HUES6 (cell line): ENCODE results near the gene TNRC18.
"Not testable (repeated sequence)": the region's sequence is repeated elsewhere in the genome, so short reads cannot be mapped to it uniquely, and the experiment has no call there.

Source experiments
- H3K27ac ChIP-seq: 2 replicates; pipeline ENCODE4 v1.7.0; 2013; ENCODE audit warnings: low read depth, mild to moderate bottlenecking, low read length, inconsistent platforms
- H3K27me3 ChIP-seq: 2 replicates; pipeline ENCODE4 v1.6.1; 2013; ENCODE audit warnings: low read length; ENCODE audit not compliant: control insufficient read depth, insufficient read depth
- H3K36me3 ChIP-seq: 2 replicates; pipeline ENCODE4 v1.6.1; 2013; ENCODE audit warnings: low read length; ENCODE audit not compliant: control insufficient read depth, insufficient read depth
- H3K4me1 ChIP-seq: 2 replicates; pipeline ENCODE4 v1.6.1; 2013; ENCODE audit warnings: low read length; ENCODE audit not compliant: control insufficient read depth, insufficient read depth
- H3K4me3 ChIP-seq: 2 replicates; pipeline ENCODE4 v1.5.1; 2013; ENCODE audit warnings: low read depth, low read length
- H3K9ac ChIP-seq: one replicate; pipeline ENCODE4 v1.6.1; 2013; ENCODE audit warnings: mild to moderate bottlenecking, low read length
- H3K9me3 ChIP-seq: 2 replicates; pipeline ENCODE4 v1.6.1; 2013; ENCODE audit warnings: low read depth, low read length; ENCODE audit not compliant: control insufficient read depth, insufficient read depth

Gene TNRC18

DNA sequence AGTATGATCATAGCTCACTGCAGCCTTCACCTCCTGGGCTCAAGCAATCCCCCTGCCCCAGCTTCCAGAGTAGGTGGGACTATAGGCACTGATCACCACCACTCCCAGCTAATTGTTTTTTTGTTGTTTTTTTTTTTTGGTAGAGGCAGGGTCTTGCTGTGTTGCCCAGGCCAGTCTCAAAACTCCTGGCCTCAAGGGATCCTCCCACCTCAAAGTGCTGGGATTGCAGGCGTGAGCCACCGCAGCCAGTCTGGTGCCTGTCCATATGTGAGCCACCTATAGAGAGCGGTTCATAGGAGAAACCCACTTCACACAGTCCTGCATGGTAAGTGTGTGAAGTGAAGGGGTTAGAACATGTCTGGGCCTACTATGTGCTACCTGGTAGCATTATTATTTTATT, 93.3 kb downstream of the TNRC18 start:
- H3K9me3 ChIP-seq: no peaks in the 10 kb centered on the region

DNA sequence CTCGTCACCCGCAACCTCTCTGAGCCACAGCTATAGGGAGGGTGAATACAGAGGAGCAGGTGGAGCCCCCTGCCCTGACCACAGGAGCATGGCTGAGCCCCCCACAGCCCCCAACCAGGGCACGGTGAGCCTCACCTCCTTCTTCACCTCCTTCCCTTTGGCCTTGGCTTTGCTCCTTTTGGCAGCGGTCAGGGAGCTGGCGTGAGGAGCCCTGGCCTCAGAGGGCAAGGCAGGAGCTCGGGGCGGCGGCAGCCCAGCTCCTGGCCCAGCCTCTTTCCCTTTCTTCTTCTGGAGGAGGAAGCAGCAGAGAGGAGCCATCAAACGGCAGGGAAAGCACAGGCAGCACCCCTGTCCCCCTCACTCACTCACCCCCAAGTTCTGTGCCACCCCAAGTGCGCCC, 98.7 kb downstream of the TNRC18 start:
- Histone ChIP-seq H3K9ac (no peak overlapping the region), H3K4me3 (no peak overlapping the region), H3K36me3 (peaks cover 18% of the 10 kb centered on the region), H3K4me1 (no peaks in the 10 kb centered on the region; the same call in 1 of the 2 replicates), H3K27ac (no peak overlapping the region), H3K27me3 (no peaks in the 10 kb centered on the region), H3K9me3 (no peaks in the 10 kb centered on the region)

More for the DNA sequence above, 93.3 kb downstream of the TNRC18 start:
- Histone ChIP-seq H3K27ac (no peak overlapping the region), H3K9ac (no peak overlapping the region), H3K27me3 (no peaks in the 10 kb centered on the region), H3K4me3 (no peak overlapping the region), H3K4me1 (no peaks in the 10 kb centered on the region; the same call in 1 of the 2 replicates), H3K36me3 (peaks cover 12% of the 10 kb centered on the region; the same call in 1 of the 2 replicates)

GRCh38 chr7:5323800-5324781, 99.5 kb downstream of the TNRC18 start:
- H3K9me3 ChIP-seq, H3K9ac ChIP-seq, H3K27ac ChIP-seq, H3K27me3 ChIP-seq, H3K4me1 ChIP-seq, H3K4me3 ChIP-seq: not testable (repeated sequence)
- peaks cover 19% of the 10 kb centered on the region for H3K36me3 ChIP-seq

GRCh38 chr7:5322621-5323410, 100.8 kb downstream of the TNRC18 start:
- Histone ChIP-seq H3K9ac (no peak overlapping the region), H3K4me3 (no peak overlapping the region), H3K27me3 (no peaks in the 10 kb centered on the region), H3K27ac (no peak overlapping the region), H3K4me1 (no peaks in the 10 kb centered on the region; the same call in 1 of the 2 replicates), H3K36me3 (peaks cover 24% of the 10 kb centered on the region), H3K9me3 (peaks cover 7% of the 10 kb centered on the region; the same call in 1 of the 2 replicates)

DNA sequence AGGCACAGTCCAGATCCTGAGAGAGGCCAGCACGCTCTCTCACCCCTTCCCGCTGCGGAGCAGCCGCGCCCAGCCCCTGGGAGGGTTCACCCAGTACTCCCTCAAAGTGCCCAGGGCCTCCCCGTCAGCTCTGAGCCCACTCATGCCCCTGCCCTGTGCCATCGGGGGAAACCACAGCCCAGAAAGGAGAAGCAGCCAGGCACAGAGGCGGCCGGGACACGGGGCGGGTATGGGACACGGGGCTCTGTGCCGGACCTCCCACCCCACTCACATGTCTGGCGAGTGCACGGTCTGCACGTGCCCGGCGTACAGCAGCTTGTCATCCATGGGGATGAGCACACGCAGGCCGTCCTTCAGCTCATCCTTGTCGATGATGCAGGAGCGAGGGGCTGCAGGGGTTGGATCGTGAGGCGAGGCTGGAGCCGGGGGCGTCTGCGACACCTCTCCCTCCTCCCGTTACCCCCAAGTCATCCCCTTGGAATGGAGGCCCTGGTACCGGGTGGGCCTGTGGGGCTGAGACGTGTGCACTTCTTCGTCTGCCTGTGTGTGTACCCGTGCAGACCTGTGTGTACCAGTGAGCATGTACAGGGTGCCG, 102.7 kb downstream of the TNRC18 start:
- Histone ChIP-seq H3K27me3 (no peaks in the 10 kb centered on the region), H3K9me3 (peaks cover 7% of the 10 kb centered on the region; the same call in 1 of the 2 replicates), H3K4me3 (no peak overlapping the region), H3K4me1 (no peaks in the 10 kb centered on the region; the same call in 1 of the 2 replicates), H3K36me3 (peaks cover 25% of the 10 kb centered on the region), H3K27ac (no peak overlapping the region), H3K9ac (no peak overlapping the region)

- Histone ChIP-seq H3K9ac (no peak overlapping the region), H3K9me3 (peaks cover 7% of the 10 kb centered on the region; the same call in 1 of the 2 replicates), H3K4me1 (no peaks in the 10 kb centered on the region; the same call in 1 of the 2 replicates), H3K4me3 (no peak overlapping the region), H3K36me3 (peaks cover 26% of the 10 kb centered on the region), H3K27ac (no peak overlapping the region), H3K27me3 (no peaks in the 10 kb centered on the region)
Measured at GRCh38 chr7:5320391-5320790, 103.2 kb downstream of the TNRC18 start.

DNA sequence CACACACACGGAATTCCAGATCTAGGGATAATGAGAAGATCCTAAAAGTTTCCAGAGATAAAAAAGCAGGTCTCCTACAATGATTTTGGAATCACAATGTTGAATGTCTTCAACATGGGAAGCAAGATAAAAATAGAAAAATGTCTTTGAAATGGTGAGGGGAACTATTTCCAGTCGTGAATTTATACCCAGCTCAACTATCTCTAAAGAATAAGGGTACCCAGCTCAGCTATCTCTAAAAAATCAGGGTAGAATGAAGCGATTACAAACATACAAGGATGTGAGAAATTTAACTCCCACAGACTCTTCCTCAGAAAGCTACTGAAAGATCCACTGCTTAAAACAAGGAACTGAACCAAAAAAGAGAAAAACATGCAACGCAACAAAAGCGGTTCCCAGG, 105.0 kb downstream of the TNRC18 start:
- not testable (repeated sequence) for H3K27me3 ChIP-seq, H3K9ac ChIP-seq, H3K9me3 ChIP-seq, H3K4me1 ChIP-seq, H3K27ac ChIP-seq, H3K4me3 ChIP-seq
- H3K36me3 ChIP-seq: peaks cover 29% of the 10 kb centered on the region

DNA sequence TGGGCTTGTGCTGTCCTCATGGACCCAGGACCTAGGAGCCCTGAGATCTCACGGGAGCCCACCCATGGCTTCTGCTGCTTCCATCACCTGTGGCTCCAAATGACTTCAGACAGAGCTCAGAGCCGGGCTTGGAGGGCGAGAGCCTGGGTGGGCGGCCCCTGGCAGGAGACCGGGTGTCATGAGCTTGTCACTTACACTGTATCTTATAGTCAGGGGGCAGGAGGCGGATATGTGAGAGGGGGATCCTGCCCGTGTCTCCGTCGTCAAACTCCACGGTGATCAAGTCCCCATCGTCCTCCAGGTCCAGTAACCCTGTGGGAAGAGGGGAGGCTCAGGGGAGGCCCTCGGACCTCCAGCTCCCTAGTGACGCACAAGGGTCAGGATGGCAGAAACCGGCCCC, 107.9 kb downstream of the TNRC18 start:
- H3K4me3 ChIP-seq: no peak overlapping the region
- H3K9me3 ChIP-seq: peaks cover 7% of the 10 kb centered on the region; the same call in 1 of the 2 replicates
- no peak overlapping the region for H3K27ac ChIP-seq
- H3K9ac ChIP-seq: no peak overlapping the region
- H3K36me3 ChIP-seq: peaks cover 28% of the 10 kb centered on the region
- no peaks in the 10 kb centered on the region for H3K27me3 ChIP-seq
- H3K4me1 ChIP-seq: no peaks in the 10 kb centered on the region

DNA sequence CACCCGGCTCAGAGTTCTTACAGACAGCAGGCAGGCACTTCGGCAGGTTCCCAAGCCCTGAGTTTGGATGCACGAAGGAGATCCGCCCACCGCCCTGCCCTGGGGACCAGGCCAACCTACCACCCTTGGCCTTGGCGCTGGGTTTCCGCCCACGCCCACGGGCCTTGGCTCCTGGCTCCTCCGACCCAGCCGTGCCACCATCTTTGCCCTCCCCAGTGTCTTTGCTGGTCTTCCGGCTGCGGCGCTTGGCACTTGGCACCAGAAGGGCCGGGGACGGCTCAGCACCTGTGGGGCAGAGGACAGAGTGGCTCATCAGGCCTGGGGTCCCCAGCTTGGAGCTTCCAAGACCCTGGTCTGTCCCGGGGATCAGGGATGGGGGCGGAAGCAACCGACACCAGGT, 108.8 kb downstream of the TNRC18 start:
- H3K27ac ChIP-seq: no peak overlapping the region
- peaks cover 7% of the 10 kb centered on the region; the same call in 1 of the 2 replicates for H3K9me3 ChIP-seq
- H3K27me3 ChIP-seq: no peaks in the 10 kb centered on the region
- no peak overlapping the region for H3K9ac ChIP-seq
- H3K36me3 ChIP-seq: peaks cover 23% of the 10 kb centered on the region
- no peaks in the 10 kb centered on the region for H3K4me1 ChIP-seq
- H3K4me3 ChIP-seq: no peak overlapping the region

- peaks cover 14% of the 10 kb centered on the region for H3K36me3 ChIP-seq
Measured at GRCh38 chr7:5313076-5313885, 110.4 kb downstream of the TNRC18 start.

More at GRCh38 chr7:5313076-5313885, 110.4 kb downstream of the TNRC18 start:
- not testable (repeated sequence) for H3K27ac ChIP-seq, H3K4me1 ChIP-seq, H3K9me3 ChIP-seq, H3K4me3 ChIP-seq, H3K9ac ChIP-seq, H3K27me3 ChIP-seq
